ENCODE data around the gene PHKB.
"Not testable (repeated sequence)": the region's sequence is repeated elsewhere in the genome, so short reads cannot be mapped to it uniquely, and the experiment has no call there.

- TF ChIP-seq CTCF, POLR2AphosphoS5, EP300 (IDR thresholded peaks at IDR 0.05): not testable (repeated sequence)
Observed at GRCh38 chr16:47440066-47440465, 21.1 kb upstream of the PHKB start.

Data from gastroesophageal sphincter (tissue), 3 donors.